DND-41 (cell line): Measurements from ENCODE around the gene WARS2.

Experiments used
- CTCF ChIP-seq: IDR thresholded peaks from 2 replicates; pipeline ENCODE4 v1.5.1; 2012; ENCODE audit warnings: borderline replicate concordance, low read length, moderate library complexity, mild to moderate bottlenecking; ENCODE audit not compliant: poor library complexity, severe bottlenecking; ENCODE audit errors: extremely low read depth
- EZH2 ChIP-seq: IDR thresholded peaks from 3 replicates; pipeline ENCODE4 v1.6.1; 2012; ENCODE audit warnings: borderline replicate concordance, low read depth, mild to moderate bottlenecking, moderate library complexity, low read length, inconsistent platforms; ENCODE audit not compliant: severe bottlenecking

GRCh38 chr1:119090250-119090649, 50.2 kb downstream of the WARS2 start:
- TF ChIP-seq CTCF: no peak
- no peak for TF ChIP-seq EZH2
